Activated CD4-positive, alpha-beta T cell treated with anti-CD3 and anti-CD28 coated beads for 1 hour (primary cell): ENCODE data around the gene RPS6KA3.
"Not testable (repeated sequence)": the region's sequence is repeated elsewhere in the genome, so short reads cannot be mapped to it uniquely, and the experiment has no call there.

Experiments
- DNase-seq: peaks from one replicate; pipeline ENCODE4 v3.0.0-alpha.2; 2020

The RPS6KA3 gene

DNA sequence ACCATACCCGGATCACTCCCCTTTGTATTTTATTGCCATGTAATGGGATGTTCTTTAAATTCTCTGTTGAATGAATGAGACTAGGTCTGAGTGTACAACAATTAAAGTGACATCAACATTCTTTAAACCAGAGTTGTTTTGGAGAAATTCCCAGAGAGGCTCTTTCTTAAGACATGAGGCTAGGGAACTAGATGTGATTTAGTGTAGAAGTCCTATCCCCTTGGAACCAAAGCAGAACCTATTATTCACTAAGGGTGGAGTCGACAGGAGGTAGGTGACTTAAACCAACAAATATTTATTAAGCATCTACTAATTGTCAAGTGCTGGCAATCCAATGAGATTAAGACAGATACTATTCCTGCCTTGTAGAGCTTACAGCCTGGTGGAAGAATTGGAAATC is 126.7 kb downstream of the RPS6KA3 start:
- DNase-seq, result no peak

- DNase-seq, result no peak
Observed at GRCh38 chrX:20135944-20136343, 130.8 kb downstream of the RPS6KA3 start.

DNA sequence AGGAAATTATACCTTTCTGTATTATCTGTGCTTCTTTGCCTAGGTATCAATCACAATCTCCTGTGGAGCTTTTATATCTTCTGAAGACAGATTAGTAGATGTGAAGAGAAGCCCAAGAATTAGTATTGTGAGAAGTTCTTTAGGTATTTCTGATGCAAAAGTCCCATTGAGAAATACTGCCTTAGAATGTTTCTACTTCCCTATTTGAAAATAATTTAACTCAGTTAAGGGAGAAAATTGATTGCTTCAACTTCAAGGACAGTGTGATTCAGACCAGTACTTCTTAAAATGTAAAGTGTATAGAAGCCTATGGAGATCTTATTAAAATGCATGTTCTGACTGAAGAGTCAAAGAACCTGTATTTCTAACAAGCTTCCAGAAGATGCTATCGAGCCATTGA is 134.0 kb downstream of the RPS6KA3 start:
- DNase-seq, result no peak

GRCh38 chrX:20130357-20130756 is 136.4 kb downstream of the RPS6KA3 start:
- DNase-seq, result no peak

DNA sequence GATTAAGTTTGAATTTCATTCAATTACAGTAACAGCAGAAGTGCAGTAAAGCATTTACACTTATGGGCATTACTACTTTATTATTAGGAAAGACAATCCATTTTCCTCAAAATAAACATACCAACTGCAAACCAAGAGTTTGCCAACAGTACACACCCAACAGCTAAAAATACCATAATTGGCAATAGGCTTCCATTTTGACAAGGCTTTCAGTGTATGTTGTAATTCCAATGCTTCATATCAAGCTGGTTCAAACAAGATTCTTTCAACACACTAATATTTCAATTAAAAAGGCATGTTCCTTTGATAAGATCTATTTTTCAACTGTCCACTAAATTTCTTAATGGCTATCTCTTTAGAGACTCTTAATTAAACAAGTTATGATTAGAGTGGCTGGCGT is 137.2 kb downstream of the RPS6KA3 start:
- DNase-seq, result no peak

- DNase-seq, result no peak
Observed at GRCh38 chrX:20128670-20129069, 138.0 kb downstream of the RPS6KA3 start.

DNA sequence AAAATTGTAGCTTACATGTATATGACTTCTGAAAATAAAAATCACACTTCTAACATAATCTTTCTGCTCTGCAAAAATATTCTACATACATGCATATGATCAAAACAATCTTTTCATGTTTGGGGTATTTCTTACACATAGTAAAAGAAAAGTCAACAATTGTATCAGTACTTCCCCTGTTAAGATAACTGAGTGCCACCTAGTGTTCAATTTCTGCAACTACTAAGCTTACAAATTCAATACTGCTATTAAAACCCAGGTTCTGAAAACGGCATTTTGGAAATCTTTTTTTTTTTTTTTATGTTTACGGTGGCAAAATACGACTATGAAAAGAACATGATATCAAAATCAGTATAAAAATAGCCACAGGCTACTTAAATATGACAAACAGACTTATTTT is 139.3 kb downstream of the RPS6KA3 start:
- not testable (repeated sequence) for DNase-seq

GRCh38 chrX:20126833-20127232 is 139.9 kb downstream of the RPS6KA3 start:
- not testable (repeated sequence) for DNase-seq

- DNase-seq, result no peak
Observed at GRCh38 chrX:20124964-20125363, 141.7 kb downstream of the RPS6KA3 start.

DNA sequence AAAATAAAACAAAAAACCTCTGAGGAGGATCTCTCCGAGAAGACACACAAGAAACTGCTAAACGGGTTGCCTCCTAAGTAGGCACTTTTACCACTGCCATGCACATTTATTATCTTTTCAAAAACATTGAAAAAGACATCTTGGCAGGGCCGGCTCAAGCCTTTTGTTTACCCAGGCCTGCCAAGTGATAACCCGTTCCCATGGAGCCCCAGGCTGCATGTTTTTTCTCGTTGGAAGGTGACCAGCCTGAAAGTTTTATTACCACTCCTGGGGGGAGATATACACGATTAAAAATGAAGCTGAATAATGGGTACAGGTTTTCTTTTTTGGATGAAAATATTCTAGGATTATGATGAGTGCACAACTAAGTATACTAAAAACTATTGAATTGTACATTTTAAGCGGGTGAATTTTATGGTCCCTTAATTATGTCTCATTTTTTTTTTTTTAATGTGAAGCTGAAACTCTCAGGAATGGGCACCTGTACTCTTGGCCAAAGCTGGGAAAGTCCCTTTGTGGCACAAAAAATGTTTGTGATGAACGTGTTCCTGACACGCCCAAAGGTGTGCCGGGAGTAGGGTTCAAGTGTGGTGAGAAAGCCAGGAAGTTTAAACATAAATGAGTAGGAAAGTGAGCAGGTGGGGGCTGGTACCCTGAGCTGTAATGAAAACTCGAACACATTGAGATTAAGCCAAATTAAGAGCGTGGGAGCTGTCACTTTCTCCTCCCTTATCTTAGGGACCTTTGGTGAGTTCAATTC is 148.5 kb downstream of the RPS6KA3 start:
- DNase-seq, result no peak

- no peak for DNase-seq
Observed at GRCh38 chrX:20116577-20117240, 150.0 kb downstream of the RPS6KA3 start, which contains the start of gene MAP7D2. TSS of gene MAP7D2 (minus strand) at chrX:20116907. CDS start at chrX:20116879, 28 bp downstream.

DNA sequence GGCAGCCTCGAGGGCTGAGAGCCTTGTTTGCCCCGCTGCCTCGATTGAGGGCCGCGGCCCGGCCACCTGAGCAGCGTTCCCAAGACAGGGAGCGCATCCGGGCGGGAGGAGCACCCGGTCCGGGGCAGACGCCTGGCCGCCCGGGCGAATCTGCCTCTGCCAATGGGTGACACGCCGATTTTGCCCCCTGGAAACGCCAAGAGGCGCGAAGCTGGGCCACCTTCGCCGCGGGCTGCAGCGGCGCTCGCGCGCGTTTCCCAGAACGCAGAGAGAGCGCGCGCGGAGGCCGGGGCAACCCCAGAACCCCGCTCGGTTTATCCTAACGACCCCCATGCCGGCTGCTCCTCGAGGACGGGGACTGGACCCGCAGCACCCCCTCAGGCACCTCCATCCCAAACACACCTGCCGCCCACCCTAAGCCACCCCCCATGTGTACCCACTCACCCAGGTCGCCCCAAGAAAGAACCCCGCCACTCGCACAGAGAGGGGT is 150.6 kb downstream of the RPS6KA3 start:
- DNase-seq, result no peak

DNA sequence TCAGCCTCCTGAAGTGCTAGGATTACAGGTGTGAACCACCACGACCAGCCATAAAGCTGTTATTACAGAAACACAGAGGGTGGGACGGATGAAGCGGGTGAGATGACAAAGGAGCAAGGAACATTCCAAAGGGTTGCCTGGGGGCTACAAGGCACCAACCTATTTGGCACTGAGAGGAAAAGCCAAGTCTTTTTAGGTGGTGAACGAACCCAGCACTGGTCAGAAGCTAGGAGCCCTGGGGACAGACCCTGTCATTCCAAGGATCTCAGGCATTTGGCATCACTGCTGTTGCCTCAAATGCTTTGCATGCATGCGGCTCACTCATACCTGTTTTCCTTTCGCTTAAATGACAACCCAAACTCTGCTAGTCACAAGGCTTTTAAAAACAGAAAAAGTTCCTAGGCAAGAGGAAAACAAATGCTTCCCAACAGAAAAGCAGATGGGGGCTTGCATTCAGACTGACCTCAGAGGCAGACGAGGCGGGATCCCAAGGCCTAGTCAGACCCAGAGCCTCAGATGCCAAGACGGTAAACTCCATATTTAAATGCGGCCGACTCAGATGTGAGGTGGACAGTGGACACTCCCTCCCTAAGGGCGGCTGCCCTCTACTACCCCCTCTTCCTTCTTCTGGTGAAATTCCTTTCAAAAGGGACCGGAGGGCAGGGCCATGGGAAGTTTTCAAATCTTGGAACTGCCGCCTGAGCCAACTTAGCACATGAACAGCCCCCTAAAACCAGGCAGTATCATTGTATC is 154.5 kb downstream of the RPS6KA3 start:
- no peak for DNase-seq

DNA sequence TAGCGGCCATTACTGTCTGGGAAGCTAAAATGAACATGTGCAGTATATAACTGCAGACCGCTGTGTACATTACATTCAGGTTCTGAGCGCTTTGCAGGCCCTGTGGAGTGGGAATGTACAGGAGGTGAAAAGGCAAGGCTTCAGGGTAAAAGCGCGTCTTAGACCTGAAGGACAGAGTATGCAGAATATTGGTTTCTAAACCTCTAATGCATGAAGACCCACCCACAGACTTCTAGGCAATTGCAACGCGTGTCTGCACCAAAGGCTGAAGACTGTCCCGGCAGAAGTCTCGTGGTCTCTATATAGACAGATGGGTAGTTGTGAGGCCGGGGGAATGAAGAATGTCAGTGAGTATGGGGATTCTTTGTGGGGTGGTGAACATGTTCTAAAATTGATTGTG is 155.4 kb downstream of the RPS6KA3 start:
- DNase-seq, result no peak

DNA sequence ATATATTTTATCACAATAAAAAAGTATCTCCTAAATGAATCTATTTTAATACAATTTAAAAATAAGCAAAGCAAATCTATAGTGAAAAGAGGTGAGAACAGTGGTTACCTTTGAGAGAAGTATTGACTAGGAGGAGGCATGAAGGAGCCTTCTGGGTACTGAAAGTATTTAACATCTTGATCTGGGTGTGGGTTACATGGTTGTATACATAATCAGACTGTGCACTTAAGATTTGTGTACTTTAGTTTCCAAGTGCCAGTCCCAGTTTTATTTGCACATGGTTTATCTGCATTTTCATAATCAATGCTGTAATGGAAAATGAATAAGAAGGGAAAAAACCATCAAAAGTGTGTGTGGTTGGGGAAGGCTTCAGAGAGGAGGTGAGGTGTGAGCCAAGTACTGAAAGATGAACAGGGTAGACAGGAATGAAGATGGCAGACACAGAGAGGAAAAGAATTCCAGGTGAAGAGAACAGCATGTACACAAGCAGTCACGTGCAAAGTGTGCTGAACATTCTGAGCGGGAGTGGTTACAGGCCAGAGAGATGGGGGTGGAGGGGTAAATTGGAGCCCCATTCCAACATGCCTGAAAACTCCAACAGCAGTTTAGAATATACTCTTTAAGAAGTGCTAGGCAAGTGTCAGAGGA is 164.7 kb downstream of the RPS6KA3 start:
- DNase-seq, result no peak
